ENCODE data around the gene FRS2. TPM values are rescaled to one million over a fixed set of nuclear protein-coding genes. Genes with fewer than 3 reads are reported as not detected.
A peak's percentile ranks its signal among the peaks of the same experiment; 100 is the strongest.
"Not testable (repeated sequence)": the region's sequence is repeated elsewhere in the genome, so short reads cannot be mapped to it uniquely, and the experiment has no call there.

Gene FRS2
- 15.4 TPM for total RNA-seq

DNA sequence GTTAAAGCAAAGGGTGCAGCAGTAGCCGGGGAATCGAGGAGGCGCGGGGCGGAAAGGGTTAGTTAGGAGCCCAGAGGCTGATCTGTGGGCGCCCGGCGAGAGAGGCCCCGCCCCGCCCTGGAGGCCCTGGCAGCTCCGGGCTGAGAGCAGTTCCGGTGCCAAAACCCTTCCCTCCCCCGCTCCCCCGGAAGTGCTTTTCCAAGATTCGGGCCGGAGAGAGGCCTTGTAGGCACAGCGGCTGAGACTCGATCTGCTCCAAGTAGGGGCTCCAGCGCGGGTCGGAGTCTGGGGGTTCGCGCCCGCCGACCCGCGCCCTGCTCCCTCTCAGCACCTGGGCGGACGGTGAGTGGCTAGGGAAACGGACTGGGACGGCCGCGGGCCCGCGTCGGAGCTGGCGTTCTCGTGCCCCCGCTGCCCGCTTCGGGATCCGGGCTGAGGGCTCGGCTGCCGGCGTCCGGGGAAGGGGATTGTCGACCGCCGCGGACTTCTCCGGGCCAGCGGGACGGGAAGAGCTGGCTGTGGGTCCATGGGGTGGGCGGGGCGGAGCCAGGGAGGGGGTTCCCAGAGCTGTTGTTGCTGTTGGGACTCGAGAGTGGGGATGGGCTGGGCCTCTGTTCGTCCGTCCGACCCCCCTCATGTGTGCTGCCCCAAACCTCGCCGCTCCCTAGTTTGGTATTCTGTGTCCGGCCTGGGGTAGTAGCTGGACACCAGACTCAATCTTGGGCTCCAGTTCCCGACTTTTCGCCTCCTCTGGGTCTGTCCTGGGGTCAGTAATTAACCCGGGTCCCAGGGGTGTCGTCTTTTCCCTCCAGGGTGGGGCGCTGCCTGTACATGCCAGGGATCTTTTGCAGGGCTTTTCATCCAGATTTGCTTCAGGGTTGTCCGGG is at the start of gene FRS2:
FRS2 (plus strand) TSS at position 200 of the 887 bp plus-strand sequence. CDS start 98,643 bp downstream, outside the sequence.
- peak; percentile 97 for ATAC-seq

DNA sequence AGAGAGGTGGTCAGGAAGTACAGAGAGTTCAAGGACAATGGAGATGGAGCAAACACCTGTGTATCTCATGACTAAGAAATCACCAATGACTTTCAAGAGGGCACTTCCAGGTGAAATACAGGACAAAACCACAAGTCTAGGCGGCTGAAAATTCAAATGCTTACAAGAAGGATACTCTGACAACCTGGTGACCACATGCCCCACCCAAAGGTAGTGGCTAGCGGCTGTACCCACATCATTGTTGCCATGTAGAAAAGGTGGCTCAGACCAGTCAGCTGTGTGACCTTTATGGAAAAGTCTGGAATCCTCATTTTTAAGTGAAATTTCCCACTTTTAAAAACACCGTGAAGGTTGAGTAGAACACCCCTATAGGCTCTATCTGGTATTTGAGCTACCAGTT is 48.6 kb upstream of the FRS2 start:
- no peak for ATAC-seq

- no peak for ATAC-seq
Observed at GRCh38 chr12:69423037-69423905, 46.9 kb upstream of the FRS2 start.

DNA sequence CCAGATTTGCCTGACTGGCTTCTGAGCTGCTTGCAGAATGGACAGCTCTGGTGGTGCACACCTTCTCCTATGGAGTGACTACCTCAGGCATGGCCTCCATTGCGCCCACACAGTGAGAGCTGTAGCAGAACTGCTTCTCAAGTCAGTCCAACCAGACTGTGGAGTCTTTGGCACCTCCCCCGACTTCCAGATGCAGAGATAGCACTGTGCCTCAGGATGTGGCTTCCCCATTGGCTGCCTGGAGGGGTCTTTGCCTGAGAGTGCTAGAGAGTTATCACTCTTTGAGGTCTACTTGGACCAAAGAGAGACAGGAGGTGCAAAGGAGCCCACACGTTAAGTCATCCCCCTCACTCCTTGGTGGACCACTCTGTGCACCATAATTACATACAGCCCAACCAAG is 44.8 kb upstream of the FRS2 start:
- ATAC-seq: no peak

- ATAC-seq: no peak
Observed at GRCh38 chr12:69428351-69429073, 41.7 kb upstream of the FRS2 start.

DNA sequence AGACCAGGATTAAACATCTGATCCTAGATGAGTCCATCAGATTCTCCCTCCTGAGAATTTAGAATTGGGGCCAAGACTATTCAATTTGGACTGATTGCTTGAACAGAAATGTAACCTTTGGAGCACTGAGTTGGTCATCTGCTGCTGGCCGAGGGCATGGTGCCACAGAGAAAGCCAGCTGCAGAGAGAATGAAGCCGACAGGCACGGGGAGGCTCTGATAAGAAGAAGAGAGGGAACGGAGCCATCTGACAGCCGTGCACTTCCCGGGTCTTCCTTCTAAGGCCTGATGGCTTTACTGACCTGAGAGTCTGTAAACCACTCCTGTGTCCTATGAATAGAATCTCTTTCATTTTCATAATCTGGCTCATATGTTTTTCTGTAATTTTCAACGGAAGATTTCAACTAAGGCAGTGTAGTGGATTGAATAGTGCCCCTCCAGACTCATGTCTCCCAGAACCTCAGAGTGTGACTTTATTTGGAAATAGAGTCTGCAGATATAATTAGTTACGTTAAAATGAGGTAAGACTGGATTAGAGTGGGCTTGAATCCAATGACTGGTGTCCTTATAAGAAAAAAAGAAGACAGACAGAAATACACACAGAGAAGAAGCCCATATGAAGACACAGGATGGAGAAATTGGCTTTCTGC is 39.1 kb upstream of the FRS2 start:
- ATAC-seq: no peak

- ATAC-seq: no peak
Observed at GRCh38 chr12:69431591-69432222, 38.5 kb upstream of the FRS2 start.

- no peak for ATAC-seq
Observed at GRCh38 chr12:69433653-69434052, 36.5 kb upstream of the FRS2 start.

DNA sequence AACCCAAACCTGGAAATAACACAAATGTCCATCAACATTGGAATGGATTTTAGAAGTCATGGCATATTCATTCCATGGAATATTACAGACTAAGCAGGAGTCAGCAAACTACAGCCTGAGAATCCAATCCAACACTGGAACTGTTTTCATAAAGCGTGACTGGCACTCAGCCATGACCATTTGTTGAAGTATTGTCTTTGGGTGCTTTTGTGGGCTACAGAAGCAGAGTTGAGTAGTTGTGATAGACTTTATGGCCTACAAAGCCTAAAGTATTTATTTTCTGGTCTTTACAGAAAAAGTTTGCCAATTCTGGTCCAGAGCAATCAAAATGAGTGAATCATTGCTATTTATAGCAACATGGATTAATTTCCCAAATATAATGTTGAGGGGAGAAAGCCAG is 34.5 kb upstream of the FRS2 start:
- ATAC-seq: no peak

- ATAC-seq: no peak
Observed at GRCh38 chr12:69437073-69437472, 33.1 kb upstream of the FRS2 start.

DNA sequence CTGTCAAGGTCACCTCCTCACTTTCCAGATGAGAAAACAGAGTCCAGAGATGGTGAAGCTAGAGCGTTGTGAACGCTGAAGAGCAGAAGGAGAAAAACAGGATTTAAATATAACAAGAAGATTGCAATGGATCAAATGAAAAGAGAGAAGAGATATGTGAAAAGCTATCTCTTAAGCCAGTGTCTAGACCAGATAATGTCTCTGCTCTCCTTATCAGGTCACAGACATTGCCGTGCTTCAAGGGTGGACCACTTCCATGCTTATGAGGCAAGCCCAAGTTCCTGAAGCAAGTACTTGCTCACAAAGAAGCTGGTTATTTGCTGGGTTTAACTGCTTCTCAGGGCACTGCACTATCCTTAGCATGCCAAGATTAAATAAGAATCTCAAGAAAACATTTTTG is 31.6 kb upstream of the FRS2 start:
- ATAC-seq: no peak

DNA sequence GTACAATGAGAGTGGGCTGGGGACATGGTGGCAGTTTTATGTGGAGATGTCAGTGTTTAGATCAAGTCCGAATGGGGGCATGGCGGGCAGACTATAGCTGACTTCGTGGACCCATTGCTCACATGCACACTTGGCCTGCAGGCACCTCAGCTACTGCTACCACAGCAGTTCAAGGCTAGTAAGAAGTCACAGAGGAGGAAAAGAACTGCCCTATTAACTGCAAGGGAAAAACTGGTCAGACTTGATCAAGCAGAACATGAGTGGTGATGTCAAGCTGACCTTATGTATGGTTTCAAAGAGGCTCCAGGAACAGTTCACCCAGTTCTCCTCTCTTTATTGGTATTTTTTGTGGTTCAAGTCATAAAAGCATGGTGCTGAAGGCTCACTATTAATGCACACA is 30.2 kb upstream of the FRS2 start:
- ATAC-seq: peak; percentile 75

DNA sequence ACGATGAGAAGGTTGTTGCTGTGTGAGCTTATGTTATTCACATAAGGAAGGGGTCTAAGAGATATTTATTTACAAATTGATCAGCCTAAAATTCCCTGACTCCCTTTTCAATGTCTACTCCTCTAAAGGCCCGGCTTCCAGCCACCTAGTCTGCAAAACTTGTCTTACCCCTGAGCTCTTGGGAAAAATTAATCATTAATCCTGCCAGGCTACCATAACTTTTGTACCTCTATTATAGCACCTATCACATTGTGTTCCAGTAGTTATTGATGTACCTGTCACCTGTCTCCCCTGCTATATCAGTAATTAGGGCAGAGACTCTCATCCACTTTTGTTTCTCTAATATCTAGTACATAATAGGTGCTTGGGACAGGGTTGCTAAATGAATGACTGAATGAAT is 29.3 kb upstream of the FRS2 start:
- ATAC-seq: no peak

- ATAC-seq: no peak
Observed at GRCh38 chr12:69442894-69443293, 27.3 kb upstream of the FRS2 start.

GRCh38 chr12:69443916-69444315 is 26.3 kb upstream of the FRS2 start:
- no peak for ATAC-seq

DNA sequence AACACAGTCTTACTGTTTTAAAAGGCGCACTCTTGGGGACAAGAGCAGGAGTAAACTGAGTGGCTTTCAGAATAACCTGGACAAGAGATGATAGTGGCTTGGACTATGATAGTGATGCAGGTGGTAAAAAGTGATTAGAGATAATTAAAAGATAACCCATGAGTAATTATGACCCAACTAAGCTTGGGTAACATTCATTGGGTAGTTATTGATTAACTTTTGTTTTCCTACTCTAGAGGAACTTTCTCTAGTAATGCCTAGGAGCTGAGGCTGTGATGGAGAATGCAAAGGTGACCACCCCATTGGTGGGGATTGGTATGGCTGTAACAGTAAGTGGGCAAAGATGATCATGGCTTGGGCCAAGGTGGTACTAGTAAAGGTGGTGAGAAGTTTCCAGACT is 22.3 kb upstream of the FRS2 start:
- ATAC-seq: no peak

DNA sequence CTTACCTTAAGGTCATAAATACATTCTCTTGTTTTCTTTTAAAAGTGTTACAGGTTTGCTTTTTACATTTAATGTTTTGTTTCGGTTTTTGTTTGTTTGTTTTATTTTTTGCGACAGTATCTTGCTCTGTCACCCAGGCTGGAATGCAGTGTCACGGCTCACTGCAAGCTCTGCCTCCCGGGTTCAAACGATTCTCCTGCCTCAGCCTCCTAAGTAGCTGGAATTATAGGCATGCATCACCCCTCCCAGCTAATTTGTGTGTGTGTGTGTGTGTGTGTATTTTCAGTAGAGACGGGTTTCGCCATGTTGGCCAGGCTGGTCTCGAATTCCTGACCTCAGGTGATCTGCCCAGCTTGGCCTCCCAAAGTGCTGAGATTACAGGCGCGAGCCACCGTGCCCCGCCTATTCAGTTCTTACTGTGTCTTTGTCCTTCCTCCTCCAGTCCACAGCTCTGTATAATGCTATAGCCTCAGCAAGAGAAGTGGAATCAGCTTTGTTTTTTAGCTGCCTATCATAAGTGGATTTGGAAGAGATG is 17.5 kb upstream of the FRS2 start:
- not testable (repeated sequence) for ATAC-seq

DNA sequence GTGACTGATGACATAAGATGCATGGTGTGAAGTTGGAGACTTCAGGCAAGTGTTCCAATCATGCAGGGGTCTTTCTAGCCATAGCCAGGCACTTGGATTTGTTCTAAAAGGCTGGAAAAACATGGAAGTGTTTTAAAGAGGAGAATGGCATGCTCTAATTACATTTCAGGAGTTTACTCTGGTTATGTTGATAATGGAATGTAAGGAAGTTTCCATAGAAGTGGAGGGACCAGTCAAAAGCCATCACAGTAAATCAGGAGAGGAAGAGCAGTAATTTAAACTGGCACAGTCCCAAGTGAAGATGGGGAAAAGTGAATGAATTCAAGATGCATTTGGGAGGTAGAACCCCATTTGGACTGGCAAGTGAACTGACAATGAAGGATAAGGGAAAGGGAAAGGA is 13.9 kb upstream of the FRS2 start:
- no peak for ATAC-seq

DNA sequence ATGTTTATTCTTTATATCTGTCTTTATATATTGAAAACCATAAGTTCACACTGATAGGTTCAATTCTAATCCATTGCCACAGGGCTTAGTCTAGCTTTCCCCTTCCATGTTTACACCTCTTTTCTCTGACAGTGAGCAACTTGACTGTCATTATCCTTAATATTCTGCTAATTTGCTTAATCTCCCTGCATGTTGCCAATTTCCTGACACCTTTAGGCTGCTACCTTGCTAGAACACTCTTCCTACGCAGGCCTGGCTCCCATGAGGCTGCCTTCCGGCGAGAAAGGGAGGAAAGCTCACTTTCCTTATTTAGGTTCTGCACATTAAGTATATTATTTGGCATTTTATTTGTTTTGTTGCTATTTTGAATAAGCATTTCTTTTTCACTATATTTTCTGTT is 12.8 kb upstream of the FRS2 start:
- no peak for ATAC-seq

DNA sequence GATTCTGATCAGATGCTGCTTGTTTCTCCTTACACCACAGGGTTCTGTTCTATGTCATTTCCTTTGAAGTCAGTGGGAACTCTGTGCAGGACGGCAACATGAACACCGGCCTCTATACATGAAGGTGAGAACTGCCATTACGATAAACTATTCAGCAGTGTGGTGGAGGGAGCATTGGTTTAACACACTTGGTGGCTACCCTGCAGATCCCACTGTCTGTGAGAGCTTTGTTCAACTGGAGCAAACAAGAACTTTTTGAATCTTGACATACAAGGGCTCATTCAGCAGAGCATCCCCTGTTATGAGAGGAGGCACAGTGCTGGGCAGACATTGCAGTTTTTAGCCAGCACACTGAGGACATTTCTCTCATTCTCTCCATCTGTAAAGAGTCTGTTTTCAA is 10.7 kb upstream of the FRS2 start:
- no peak for ATAC-seq

DNA sequence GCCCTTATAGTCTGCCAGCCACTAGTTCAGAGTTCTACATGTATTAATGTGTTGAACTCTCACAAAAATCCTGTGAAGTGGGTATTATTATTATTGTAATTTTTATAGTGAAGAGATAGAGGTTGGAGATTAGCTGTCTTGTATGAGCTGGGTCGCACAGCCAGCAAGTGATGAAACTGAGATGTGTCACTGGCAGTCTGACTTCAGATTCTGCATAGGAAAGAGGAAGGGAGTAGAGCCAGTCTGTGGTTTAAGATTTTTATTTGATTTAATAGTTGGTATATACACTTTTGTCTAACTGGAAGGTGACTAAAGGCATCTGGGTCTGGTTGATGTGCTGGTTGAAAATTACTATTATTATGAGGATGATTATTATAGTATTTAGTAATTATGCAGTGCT is 5.8 kb upstream of the FRS2 start:
- no peak for ATAC-seq

GRCh38 chr12:69466867-69467266 is 3.3 kb upstream of the FRS2 start:
- no peak for ATAC-seq

Measured in esophagus mucosa (tissue), 1 donor.